NCI-H1436 (cell line): Measurements from ENCODE around the gene CDC42.
"Not testable (repeated sequence)": the region's sequence is repeated elsewhere in the genome, so short reads cannot be mapped to it uniquely, and the experiment has no call there.

Experiments
- DNase-seq: peaks from one replicate; lab custom pipeline; 2025; lab: John Stamatoyannopoulos, UW

CDC42 gene

GRCh38 chr1:22074803-22075202 is 22.3 kb downstream of the CDC42 start:
- no peak for DNase-seq

GRCh38 chr1:22075718-22076117 is 23.2 kb downstream of the CDC42 start:
- no peak for DNase-seq

GRCh38 chr1:22076346-22076745 is 23.8 kb downstream of the CDC42 start:
- no peak for DNase-seq

- DNase-seq, result no peak
Observed at GRCh38 chr1:22077728-22078127, 25.2 kb downstream of the CDC42 start.

GRCh38 chr1:22078133-22078532 is 25.6 kb downstream of the CDC42 start:
- DNase-seq, result no peak

GRCh38 chr1:22080191-22080590 is 27.7 kb downstream of the CDC42 start:
- no peak for DNase-seq

GRCh38 chr1:22088331-22088730 is 35.8 kb downstream of the CDC42 start:
- no peak for DNase-seq

- no peak for DNase-seq
Observed at GRCh38 chr1:22089134-22089571, 36.6 kb downstream of the CDC42 start.

- no peak for DNase-seq
Observed at GRCh38 chr1:22089787-22090186, 37.3 kb downstream of the CDC42 start.

GRCh38 chr1:22090867-22091266 is 38.4 kb downstream of the CDC42 start:
- DNase-seq, result no peak

GRCh38 chr1:22092026-22092768 is 39.7 kb downstream of the CDC42 start:
- DNase-seq, result not testable (repeated sequence)

GRCh38 chr1:22093513-22093912 is 41.0 kb downstream of the CDC42 start:
- no peak for DNase-seq

GRCh38 chr1:22096036-22096435 is 43.5 kb downstream of the CDC42 start:
- no peak for DNase-seq

GRCh38 chr1:22096463-22096862 is 44.0 kb downstream of the CDC42 start:
- no peak for DNase-seq

- no peak for DNase-seq
Observed at GRCh38 chr1:22098752-22099151, 46.2 kb downstream of the CDC42 start.

- DNase-seq, result no peak
Observed at GRCh38 chr1:22100168-22100567, 47.7 kb downstream of the CDC42 start.

GRCh38 chr1:22101199-22101598 is 48.7 kb downstream of the CDC42 start:
- DNase-seq, result no peak

- DNase-seq, result no peak
Observed at GRCh38 chr1:22101995-22102394, 49.5 kb downstream of the CDC42 start.

- no peak for DNase-seq
Observed at GRCh38 chr1:22102746-22103145, 50.2 kb downstream of the CDC42 start.

- no peak for DNase-seq
Observed at GRCh38 chr1:22104094-22104493, 51.6 kb downstream of the CDC42 start.

GRCh38 chr1:22104865-22105437 is 52.4 kb downstream of the CDC42 start:
- no peak for DNase-seq

GRCh38 chr1:22105611-22106207 is 53.2 kb downstream of the CDC42 start:
- DNase-seq, result peak; percentile 44

- DNase-seq, result no peak
Observed at GRCh38 chr1:22107126-22107525, 54.6 kb downstream of the CDC42 start.
